ENCODE results near the gene TRPM8. TPM values are rescaled to one million over a fixed set of nuclear protein-coding genes. Genes with fewer than 3 reads are reported as not detected.

TRPM8 gene
- total RNA-seq, 2 donors from 2014 or later = not detected

DNA sequence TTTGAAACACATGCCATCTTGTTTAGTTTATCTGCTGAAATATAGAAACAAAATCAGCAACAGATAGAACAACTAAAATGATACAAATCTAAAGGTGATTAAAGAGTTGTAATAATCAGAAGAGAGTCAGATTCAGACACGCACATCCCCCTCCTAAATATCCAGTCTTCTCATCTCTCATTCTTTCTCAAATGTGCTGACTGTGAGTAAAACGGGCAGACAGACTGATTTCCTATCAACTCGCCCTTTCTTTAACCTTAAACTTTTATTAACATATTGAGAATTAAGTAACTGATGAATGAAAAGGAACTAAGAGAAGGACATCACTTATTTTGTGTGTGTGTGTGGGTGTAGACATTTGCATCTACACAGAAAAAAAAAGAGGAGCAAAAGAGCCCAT, 98.7 kb downstream of the TRPM8 start:
- ATAC-seq (ENCODE audit: insufficient number of reproducible peaks, low FRiP score, low read depth) (no peak), DNase-seq (ENCODE audit: low spot score) (no peak)
- Histone ChIP-seq H3K4me3 (no peak overlapping the region), H3K4me1 (ENCODE audit: control insufficient read depth in 1 of 2, low read depth in 2 of 2) (no peaks in the 10 kb centered on the region), H3K27me3 (replicated peaks; ENCODE audit: insufficient read depth) (no peaks in the 10 kb centered on the region), H3K36me3 (no peaks in the 10 kb centered on the region), H3K9me3 (peaks cover 7% of the 10 kb centered on the region), H3K27ac (no peak overlapping the region)
- TF ChIP-seq, protein P1, sequence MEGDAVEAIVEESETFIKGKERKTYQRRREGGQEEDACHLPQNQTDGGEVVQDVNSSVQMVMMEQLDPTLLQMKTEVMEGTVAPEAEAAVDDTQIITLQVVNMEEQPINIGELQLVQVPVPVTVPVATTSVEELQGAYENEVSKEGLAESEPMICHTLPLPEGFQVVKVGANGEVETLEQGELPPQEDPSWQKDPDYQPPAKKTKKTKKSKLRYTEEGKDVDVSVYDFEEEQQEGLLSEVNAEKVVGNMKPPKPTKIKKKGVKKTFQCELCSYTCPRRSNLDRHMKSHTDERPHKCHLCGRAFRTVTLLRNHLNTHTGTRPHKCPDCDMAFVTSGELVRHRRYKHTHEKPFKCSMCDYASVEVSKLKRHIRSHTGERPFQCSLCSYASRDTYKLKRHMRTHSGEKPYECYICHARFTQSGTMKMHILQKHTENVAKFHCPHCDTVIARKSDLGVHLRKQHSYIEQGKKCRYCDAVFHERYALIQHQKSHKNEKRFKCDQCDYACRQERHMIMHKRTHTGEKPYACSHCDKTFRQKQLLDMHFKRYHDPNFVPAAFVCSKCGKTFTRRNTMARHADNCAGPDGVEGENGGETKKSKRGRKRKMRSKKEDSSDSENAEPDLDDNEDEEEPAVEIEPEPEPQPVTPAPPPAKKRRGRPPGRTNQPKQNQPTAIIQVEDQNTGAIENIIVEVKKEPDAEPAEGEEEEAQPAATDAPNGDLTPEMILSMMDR (IDR thresholded peaks at IDR 0.05) = no peak

DNA sequence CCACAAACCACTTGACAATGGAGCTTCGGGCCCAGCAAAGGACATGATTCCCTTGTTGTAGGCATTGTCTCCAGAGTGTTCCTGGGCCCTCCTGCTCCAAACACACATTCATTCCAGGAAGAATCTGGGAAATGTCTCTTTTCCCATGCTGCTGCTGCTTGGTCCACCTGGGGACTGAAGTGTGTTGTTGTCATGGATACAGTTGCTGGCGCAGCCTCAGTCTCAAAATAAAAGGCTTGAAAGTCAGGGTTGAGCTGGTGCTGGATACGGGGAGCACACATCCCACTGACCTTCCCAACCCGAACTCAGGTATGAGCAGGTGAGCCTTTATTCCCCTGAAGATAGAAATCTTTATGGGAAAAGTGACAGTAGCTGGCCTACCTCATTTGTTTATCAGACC, 102.7 kb downstream of the TRPM8 start:
- no peak for DNase-seq (ENCODE audit: low spot score)
- ATAC-seq (ENCODE audit: insufficient number of reproducible peaks, low FRiP score, low read depth) = no peak
- no peak overlapping the region for H3K27ac ChIP-seq
- H3K36me3 ChIP-seq = no peaks in the 10 kb centered on the region
- no peaks in the 10 kb centered on the region for H3K9me3 ChIP-seq
- TF ChIP-seq, protein P1 (IDR thresholded peaks at IDR 0.05) = no peak
- no peak overlapping the region for H3K4me3 ChIP-seq
- H3K4me1 ChIP-seq (ENCODE audit: control insufficient read depth in 1 of 2, low read depth in 2 of 2) = no peaks in the 10 kb centered on the region
- H3K27me3 ChIP-seq (replicated peaks; ENCODE audit: insufficient read depth) = no peaks in the 10 kb centered on the region

DNA sequence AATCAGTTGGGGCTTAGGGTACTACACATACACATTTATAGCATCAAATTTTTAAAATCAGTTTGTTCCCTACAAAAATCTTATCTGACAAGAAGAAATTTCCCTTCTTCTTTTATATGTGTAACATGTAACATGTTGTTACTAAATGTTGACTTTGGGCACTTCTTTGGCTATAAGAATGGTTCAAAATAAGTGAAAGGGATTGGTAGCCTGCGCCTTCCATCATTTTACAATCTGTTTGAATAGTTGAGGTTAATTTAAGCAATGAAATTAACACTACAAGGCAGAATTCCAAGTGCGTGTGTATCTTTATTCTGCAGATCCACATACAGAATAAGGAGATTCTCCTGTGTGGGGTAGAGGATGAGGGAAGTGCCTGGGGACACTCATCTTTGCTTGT, 103.2 kb downstream of the TRPM8 start:
- Histone ChIP-seq H3K27me3 (replicated peaks; ENCODE audit: insufficient read depth) (no peaks in the 10 kb centered on the region), H3K4me1 (ENCODE audit: control insufficient read depth in 1 of 2, low read depth in 2 of 2) (no peaks in the 10 kb centered on the region), H3K9me3 (no peaks in the 10 kb centered on the region), H3K4me3 (no peak overlapping the region), H3K27ac (no peak overlapping the region), H3K36me3 (no peaks in the 10 kb centered on the region)
- DNase-seq (ENCODE audit: low spot score) (no peak), ATAC-seq (ENCODE audit: insufficient number of reproducible peaks, low FRiP score, low read depth) (no peak)
- TF ChIP-seq, protein P1 (IDR thresholded peaks at IDR 0.05) = no peak

DNA sequence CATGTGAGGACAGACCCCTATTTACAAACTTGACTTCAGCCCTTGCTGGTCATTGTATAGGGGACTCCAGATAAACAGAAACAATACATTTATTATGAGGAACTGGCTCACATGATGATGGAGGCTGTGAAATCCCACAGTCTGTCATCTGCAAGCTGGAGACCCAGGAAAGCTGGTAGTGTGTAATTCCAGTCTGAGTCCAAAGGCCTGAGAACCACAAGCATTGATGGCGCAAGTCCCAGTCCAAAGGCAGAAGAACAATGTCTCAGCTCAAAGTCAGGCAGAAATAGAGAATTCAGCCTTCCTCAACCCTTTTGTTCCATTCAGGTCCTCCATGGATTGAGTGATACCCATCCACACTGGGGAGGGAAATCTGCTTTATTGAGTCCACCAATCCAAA, 105.3 kb downstream of the TRPM8 start:
- Histone ChIP-seq H3K4me3 (no peak overlapping the region), H3K27me3 (replicated peaks; ENCODE audit: insufficient read depth) (no peaks in the 10 kb centered on the region), H3K27ac (no peak overlapping the region), H3K4me1 (ENCODE audit: control insufficient read depth in 1 of 2, low read depth in 2 of 2) (peaks cover 0 to 2% of the 10 kb centered on the region in 2 donors), H3K36me3 (no peaks in the 10 kb centered on the region), H3K9me3 (no peaks in the 10 kb centered on the region)
- TF ChIP-seq, protein P1 (IDR thresholded peaks at IDR 0.05) = no peak
- DNase-seq (ENCODE audit: low spot score) = no peak
- ATAC-seq (ENCODE audit: insufficient number of reproducible peaks, low FRiP score, low read depth) = no peak

DNA sequence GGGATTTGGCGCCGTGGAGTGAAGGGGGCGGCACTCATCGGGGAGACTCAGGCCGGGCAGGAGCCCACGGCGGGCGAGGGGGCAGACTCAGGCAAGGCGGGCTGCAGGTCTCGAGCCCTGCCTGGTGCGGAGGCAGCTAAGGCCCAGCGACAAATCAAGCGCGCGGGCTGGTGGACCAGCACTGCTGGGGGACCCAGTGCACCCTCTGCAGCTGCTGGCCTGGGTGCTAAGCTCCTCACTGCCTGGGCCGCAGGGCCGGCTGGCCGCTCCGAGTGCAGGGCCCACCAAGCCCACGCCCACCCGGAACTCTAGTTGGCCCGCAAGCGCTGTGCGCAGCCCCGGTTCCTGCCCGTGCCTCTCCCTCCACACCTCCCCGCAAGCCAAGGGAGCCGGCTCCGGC, 107.1 kb downstream of the TRPM8 start:
- no peak for DNase-seq (ENCODE audit: low spot score)
- Histone ChIP-seq H3K27ac (no peak overlapping the region), H3K36me3 (no peaks in the 10 kb centered on the region), H3K27me3 (replicated peaks; ENCODE audit: insufficient read depth) (no peaks in the 10 kb centered on the region), H3K4me3 (no peak overlapping the region), H3K9me3 (no peaks in the 10 kb centered on the region), H3K4me1 (ENCODE audit: control insufficient read depth in 1 of 2, low read depth in 2 of 2) (peaks cover 0 to 2% of the 10 kb centered on the region in 2 donors)
- ATAC-seq (ENCODE audit: insufficient number of reproducible peaks, low FRiP score, low read depth) = no peak
- TF ChIP-seq, protein P1 (IDR thresholded peaks at IDR 0.05) = no peak

Measured in thoracic aorta (tissue), 2 donors.